ENCODE results near the gene ISM1. TPM values are rescaled to one million over a fixed set of nuclear protein-coding genes. Genes with fewer than 3 reads are reported as not detected.

ISM1 gene
- total RNA-seq, 1 donor from 2014 or later, result 0.98 TPM

DNA sequence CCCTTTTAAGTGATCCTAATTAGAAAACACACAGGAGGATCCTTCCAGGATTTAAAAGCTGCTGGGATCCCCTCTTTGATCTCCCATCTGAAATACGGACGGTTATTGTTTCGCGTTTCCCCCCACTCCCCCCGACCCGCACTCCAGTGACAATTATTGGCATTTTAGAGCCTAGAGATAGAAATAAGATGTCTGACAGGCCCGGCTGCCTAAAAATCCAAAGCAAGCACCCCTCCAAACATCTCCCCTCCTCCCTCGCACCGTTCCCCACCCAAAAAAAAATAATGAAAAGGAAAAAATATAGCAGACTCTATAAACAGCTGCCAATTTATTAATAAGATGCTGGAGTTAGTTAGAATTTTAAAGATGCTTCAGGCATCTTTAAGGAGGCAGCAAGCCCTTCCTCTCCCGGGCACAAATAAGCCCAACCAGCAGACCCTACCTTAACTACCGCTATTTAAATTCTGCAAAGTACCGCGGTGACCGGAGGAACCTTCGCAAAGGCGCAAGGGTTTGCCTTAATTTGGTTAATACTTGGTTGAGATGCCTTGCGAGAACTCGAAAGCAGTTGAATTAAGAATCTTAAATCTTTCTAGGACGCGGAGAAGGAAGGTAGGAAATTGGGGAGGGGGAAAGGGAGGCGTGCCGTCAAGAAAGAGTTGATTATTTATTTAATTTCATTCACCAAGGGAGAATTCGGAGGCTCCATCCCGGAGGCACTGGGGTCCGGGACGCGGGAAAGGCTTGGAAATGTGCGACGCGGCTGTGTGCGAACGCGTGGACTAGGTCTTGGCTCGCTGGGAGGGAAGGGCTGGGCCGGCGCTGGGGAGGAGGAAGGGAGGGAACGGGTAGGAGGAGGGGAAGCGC is 1.5 kb upstream of the ISM1 start:
- H3K9me3 Mint-ChIP-seq (ENCODE audit: unreplicated experiment), result no peaks in the 10 kb centered on the region

DNA sequence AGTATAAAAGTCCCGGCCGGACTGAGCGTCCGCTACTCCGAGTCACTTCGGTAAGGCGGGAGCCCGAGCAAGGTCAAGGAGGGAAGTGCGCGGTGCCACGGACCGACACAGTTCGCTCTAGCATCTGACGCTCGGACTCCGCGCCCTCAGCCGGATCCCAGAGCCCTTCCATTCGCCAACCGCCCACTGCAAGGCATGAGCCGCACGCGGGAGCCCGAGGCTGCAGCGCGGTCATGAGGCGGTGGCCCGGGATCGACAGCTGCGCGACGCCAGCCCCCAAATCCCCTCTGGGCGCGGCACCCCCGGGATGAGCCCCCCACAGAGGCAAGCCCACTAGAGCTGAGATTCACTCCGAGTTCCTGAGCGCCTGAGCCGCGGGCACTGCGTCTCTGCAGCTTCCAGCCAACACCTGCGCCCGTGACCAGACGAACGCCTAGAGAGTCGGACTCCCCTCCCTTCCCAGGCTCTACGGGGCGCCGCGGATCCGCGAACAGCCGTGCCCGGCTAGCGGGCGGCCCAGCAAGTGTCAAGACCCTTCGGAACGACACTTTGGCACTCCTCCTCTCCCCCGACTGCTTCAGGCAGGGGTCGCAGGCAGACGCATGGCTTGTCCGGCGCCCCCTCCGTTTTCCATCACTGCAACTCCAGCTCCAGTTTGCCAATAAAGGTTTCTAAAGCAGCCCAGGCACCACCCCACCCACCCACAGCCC is 725 bp upstream of the ISM1 start:
- Histone ChIP-seq H3K4me3 (ENCODE audit: insufficient read depth, low read depth, low read length) (peak overlapping the region; percentile 28), H3K27me3 (ENCODE audit: insufficient read depth, low read length) (peaks cover 57% of the 10 kb centered on the region), H3K27ac (ENCODE audit: low read depth, low read length) (no peak overlapping the region), H3K4me1 (ENCODE audit: insufficient read depth, low read length) (peaks cover 5% of the 10 kb centered on the region), H3K9ac (ENCODE audit: low read length) (no peak overlapping the region), H3K36me3 (ENCODE audit: insufficient read depth, low read length) (no peaks in the 10 kb centered on the region), H4K20me1 (ENCODE audit: insufficient read depth, low read length) (no peaks in the 10 kb centered on the region), H3K9me3 (ENCODE audit: insufficient read depth, low read depth, low read length) (no peaks in the 10 kb centered on the region), H3K4me2 (ENCODE audit: low read length) (peak overlapping the region; percentile 78), H3K79me2 (ENCODE audit: insufficient read depth, low read length) (no peaks in the 10 kb centered on the region), H2AFZ (ENCODE audit: low read depth, low read length) (peak overlapping the region; percentile 66)
- DNase-seq (ENCODE audit: low read depth) (peak; percentile 6), FAIRE-seq (no peak)
- H3K36me3 Mint-ChIP-seq (ENCODE audit: low read depth, unreplicated experiment), result no peaks in the 10 kb centered on the region
- peaks cover 74% of the 10 kb centered on the region for H3K27me3 Mint-ChIP-seq (ENCODE audit: low read depth, unreplicated experiment)
- TF ChIP-seq EZH2 (IDR thresholded peaks at IDR 0.05; ENCODE audit: insufficient read depth, low read length), result peak; percentile 72
- TF ChIP-seq, protein P1, sequence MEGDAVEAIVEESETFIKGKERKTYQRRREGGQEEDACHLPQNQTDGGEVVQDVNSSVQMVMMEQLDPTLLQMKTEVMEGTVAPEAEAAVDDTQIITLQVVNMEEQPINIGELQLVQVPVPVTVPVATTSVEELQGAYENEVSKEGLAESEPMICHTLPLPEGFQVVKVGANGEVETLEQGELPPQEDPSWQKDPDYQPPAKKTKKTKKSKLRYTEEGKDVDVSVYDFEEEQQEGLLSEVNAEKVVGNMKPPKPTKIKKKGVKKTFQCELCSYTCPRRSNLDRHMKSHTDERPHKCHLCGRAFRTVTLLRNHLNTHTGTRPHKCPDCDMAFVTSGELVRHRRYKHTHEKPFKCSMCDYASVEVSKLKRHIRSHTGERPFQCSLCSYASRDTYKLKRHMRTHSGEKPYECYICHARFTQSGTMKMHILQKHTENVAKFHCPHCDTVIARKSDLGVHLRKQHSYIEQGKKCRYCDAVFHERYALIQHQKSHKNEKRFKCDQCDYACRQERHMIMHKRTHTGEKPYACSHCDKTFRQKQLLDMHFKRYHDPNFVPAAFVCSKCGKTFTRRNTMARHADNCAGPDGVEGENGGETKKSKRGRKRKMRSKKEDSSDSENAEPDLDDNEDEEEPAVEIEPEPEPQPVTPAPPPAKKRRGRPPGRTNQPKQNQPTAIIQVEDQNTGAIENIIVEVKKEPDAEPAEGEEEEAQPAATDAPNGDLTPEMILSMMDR (IDR thresholded peaks at IDR 0.05; ENCODE audit: insufficient read depth, low read depth, low read length), result no peak
- H3K27ac Mint-ChIP-seq (ENCODE audit: unreplicated experiment), result no peak overlapping the region
- no peaks in the 10 kb centered on the region for H3K9me3 Mint-ChIP-seq (ENCODE audit: unreplicated experiment)
- peaks cover 1% of the 10 kb centered on the region for H3K4me1 Mint-ChIP-seq (ENCODE audit: low read depth, unreplicated experiment)
- peak overlapping the region; percentile 85 for H3K4me3 Mint-ChIP-seq (ENCODE audit: unreplicated experiment)

More for the DNA sequence above, 1.5 kb upstream of the ISM1 start:
- Histone ChIP-seq H3K9ac (ENCODE audit: low read length) (no peak overlapping the region), H3K4me1 (ENCODE audit: insufficient read depth, low read length) (peaks cover 5% of the 10 kb centered on the region), H4K20me1 (ENCODE audit: insufficient read depth, low read length) (no peaks in the 10 kb centered on the region), H2AFZ (ENCODE audit: low read depth, low read length) (peak overlapping the region; percentile 66), H3K4me3 (ENCODE audit: insufficient read depth, low read depth, low read length) (no peak overlapping the region), H3K9me3 (ENCODE audit: insufficient read depth, low read depth, low read length) (no peaks in the 10 kb centered on the region), H3K27ac (ENCODE audit: low read depth, low read length) (no peak overlapping the region), H3K36me3 (ENCODE audit: insufficient read depth, low read length) (no peaks in the 10 kb centered on the region), H3K4me2 (ENCODE audit: low read length) (peak overlapping the region; percentile 78), H3K79me2 (ENCODE audit: insufficient read depth, low read length) (no peaks in the 10 kb centered on the region), H3K27me3 (ENCODE audit: insufficient read depth, low read length) (peaks cover 57% of the 10 kb centered on the region)
- peak; percentile 29 for TF ChIP-seq EZH2 (IDR thresholded peaks at IDR 0.05; ENCODE audit: insufficient read depth, low read length)
- TF ChIP-seq, protein P1 (IDR thresholded peaks at IDR 0.05; ENCODE audit: insufficient read depth, low read depth, low read length), result no peak
- DNase-seq (ENCODE audit: low read depth), result no peak
- FAIRE-seq, result no peak
- peaks cover 78% of the 10 kb centered on the region for H3K27me3 Mint-ChIP-seq (ENCODE audit: low read depth, unreplicated experiment)
- peaks cover 1% of the 10 kb centered on the region for H3K4me1 Mint-ChIP-seq (ENCODE audit: low read depth, unreplicated experiment)
- no peak overlapping the region for H3K27ac Mint-ChIP-seq (ENCODE audit: unreplicated experiment)
- H3K36me3 Mint-ChIP-seq (ENCODE audit: low read depth, unreplicated experiment), result no peaks in the 10 kb centered on the region
- peak overlapping the region; percentile 85 for H3K4me3 Mint-ChIP-seq (ENCODE audit: unreplicated experiment)
